HepG2 (cell line): ENCODE measurements around the gene C1orf115. TPM values are rescaled to one million over a fixed set of nuclear protein-coding genes. Genes with fewer than 3 reads are reported as not detected.
A peak's percentile ranks its signal among the peaks of the same experiment; 100 is the strongest.

Source experiments
- BHLHE40 ChIP-seq: IDR thresholded peaks from 2 replicates; pipeline ENCODE4 v1.6.1; 2011; ENCODE audit warnings: low read length, improper control_type of control experiment
- FOXO1 ChIP-seq: sonication (generic); formaldehyde crosslinking; IDR thresholded peaks from 2 replicates; pipeline ENCODE4 v1.4.0; 2020; ENCODE audit warnings: missing genetic modification reagents
- HOXA9 ChIP-seq: sonication (generic); formaldehyde crosslinking; IDR thresholded peaks from 2 replicates; pipeline ENCODE4 v1.8.1; 2022; ENCODE audit warnings: missing genetic modification reagents, mild to moderate bottlenecking, moderate library complexity, borderline replicate concordance
- ISL2 ChIP-seq: sonication (generic); formaldehyde crosslinking; IDR thresholded peaks from 2 replicates; pipeline ENCODE4 v1.5.0; 2020; ENCODE audit warnings: missing genetic modification reagents
- KAT7 ChIP-seq: IDR thresholded peaks from 2 replicates; pipeline ENCODE4 v1.6.1; 2018; ENCODE audit warnings: borderline replicate concordance, missing compliant biosample characterization
- MYNN ChIP-seq: sonication (generic); formaldehyde crosslinking; IDR thresholded peaks from 2 replicates; pipeline ENCODE4 v1.4.0; 2020; ENCODE audit warnings: mild to moderate bottlenecking, low read depth, missing genetic modification reagents
- PAF1 ChIP-seq: IDR thresholded peaks from 2 replicates; pipeline ENCODE4 v1.6.1; 2016; ENCODE audit warnings: missing genetic modification reagents, missing compliant biosample characterization
- POLR2A ChIP-seq, 2 experiments: IDR thresholded peaks; 2 replicates each; pipeline ENCODE4 v1.6.1; 2011; ENCODE audit warnings: low read depth in 2 of 2, low read length in 2 of 2, mild to moderate bottlenecking in 1 of 2, moderate library complexity in 1 of 2; ENCODE audit not compliant: insufficient read depth in 1 of 2
- RFXANK ChIP-seq: IDR thresholded peaks from 2 replicates; pipeline ENCODE4 v1.6.1; 2016
- SKI ChIP-seq: fragments of 450-650 bp; IDR thresholded peaks from one replicate; pipeline ENCODE4 v1.6.1; 2018; ENCODE audit warnings: mild to moderate bottlenecking; ENCODE audit not compliant: partially characterized antibody
- SYNCRIP ChIP-seq: fragments of 200-400 bp; formaldehyde crosslinking; IDR thresholded peaks from 2 replicates; pipeline ENCODE4 v1.6.1; 2018; ENCODE audit warnings: mild to moderate bottlenecking, low read depth, low read length; ENCODE audit not compliant: insufficient read depth
- YEATS2 ChIP-seq: sonication (generic); formaldehyde crosslinking; IDR thresholded peaks from 2 replicates; pipeline ENCODE4 v1.4.0; 2020; ENCODE audit warnings: missing genetic modification reagents, borderline replicate concordance
- ZNF274 ChIP-seq: sonication (generic); formaldehyde crosslinking; IDR thresholded peaks from 2 replicates; pipeline ENCODE4 v1.5.1; 2020; ENCODE audit warnings: mild to moderate bottlenecking, missing genetic modification reagents
- ZNF329 ChIP-seq: sonication (generic); formaldehyde crosslinking; IDR thresholded peaks from 2 replicates; pipeline ENCODE4 v1.9.0; 2021; ENCODE audit warnings: low read depth, mild to moderate bottlenecking, missing genetic modification reagents
- ZNF382 ChIP-seq: sonication (generic); formaldehyde crosslinking; IDR thresholded peaks from 2 replicates; pipeline ENCODE4 v1.5.0; 2020; ENCODE audit warnings: missing genetic modification reagents, mild to moderate bottlenecking, borderline replicate concordance
- ZNF607 ChIP-seq: sonication (generic); formaldehyde crosslinking; IDR thresholded peaks from 2 replicates; pipeline ENCODE4 v1.5.1; 2020; ENCODE audit warnings: missing genetic modification reagents, mild to moderate bottlenecking, borderline replicate concordance
- ZNF75D ChIP-seq: sonication (generic); formaldehyde crosslinking; IDR thresholded peaks from 2 replicates; pipeline ENCODE4 v1.8.1; 2023; ENCODE audit warnings: missing genetic modification reagents, mild to moderate bottlenecking, borderline replicate concordance
- polyA plus RNA-seq, 8 experiments: library from polyadenylated mRNA; depleted of rRNA in 3 of 8; stranded (reverse) in 7 of 8; unstranded in 1 of 8; fragments of >200 nt; fragmentation: Illumina TruSeq in 4 of 8; extraction: Trizol in 4 of 8; gene quantifications; 2 replicates each; pipeline versions ENCODE4 v1.2.1 to v1.2.3, GENCODE V29; 2011 to 2016; ENCODE audit warnings: low read depth in 4 of 8, missing spikeins in 1 of 8, mixed read lengths in 1 of 8; ENCODE audit not compliant: insufficient read depth in 1 of 8
- total RNA-seq, 5 experiments: library from RNA; depleted of rRNA; stranded (reverse); fragments of >200 nt; fragmentation: Illumina TruSeq; extraction: Trizol; gene quantifications; 2 replicates each; pipeline ENCODE4 v1.2.3, GENCODE V29; 2016; ENCODE audit warnings: low read depth in 1 of 5
- TF ChIP-seq, protein P1 (sequence below): sonication (generic); formaldehyde crosslinking; IDR thresholded peaks from 2 replicates; pipeline ENCODE4 v1.4.0; 2020; ENCODE audit warnings: mild to moderate bottlenecking, missing genetic modification reagents
- TF ChIP-seq, protein P2 (sequence below): sonication (generic); formaldehyde crosslinking; IDR thresholded peaks from 2 replicates; pipeline ENCODE4 v1.5.0; 2020; ENCODE audit warnings: missing genetic modification reagents, mild to moderate bottlenecking, borderline replicate concordance
- TF ChIP-seq, protein P3 (sequence below): IDR thresholded peaks from 2 replicates; pipeline ENCODE4 v1.6.1; 2018; ENCODE audit warnings: missing genetic modification reagents
- TF ChIP-seq, protein P4 (sequence below): sonication (generic); formaldehyde crosslinking; IDR thresholded peaks from 2 replicates; pipeline ENCODE4 v1.4.0; 2020; ENCODE audit warnings: missing genetic modification reagents, mild to moderate bottlenecking, borderline replicate concordance
- TF ChIP-seq, protein P5 (sequence below): sonication (generic); formaldehyde crosslinking; conservative IDR thresholded peaks from 2 replicates; pipeline ENCODE4 v1.8.0; 2022; ENCODE audit warnings: low read depth, missing genetic modification reagents

Gene C1orf115
- total and polyA plus RNA-seq, 2 of the 13 experiments (the other 11 are each of a cell fraction or from before 2014, with no cell fraction given), result 25.2 to 85.9 TPM

DNA sequence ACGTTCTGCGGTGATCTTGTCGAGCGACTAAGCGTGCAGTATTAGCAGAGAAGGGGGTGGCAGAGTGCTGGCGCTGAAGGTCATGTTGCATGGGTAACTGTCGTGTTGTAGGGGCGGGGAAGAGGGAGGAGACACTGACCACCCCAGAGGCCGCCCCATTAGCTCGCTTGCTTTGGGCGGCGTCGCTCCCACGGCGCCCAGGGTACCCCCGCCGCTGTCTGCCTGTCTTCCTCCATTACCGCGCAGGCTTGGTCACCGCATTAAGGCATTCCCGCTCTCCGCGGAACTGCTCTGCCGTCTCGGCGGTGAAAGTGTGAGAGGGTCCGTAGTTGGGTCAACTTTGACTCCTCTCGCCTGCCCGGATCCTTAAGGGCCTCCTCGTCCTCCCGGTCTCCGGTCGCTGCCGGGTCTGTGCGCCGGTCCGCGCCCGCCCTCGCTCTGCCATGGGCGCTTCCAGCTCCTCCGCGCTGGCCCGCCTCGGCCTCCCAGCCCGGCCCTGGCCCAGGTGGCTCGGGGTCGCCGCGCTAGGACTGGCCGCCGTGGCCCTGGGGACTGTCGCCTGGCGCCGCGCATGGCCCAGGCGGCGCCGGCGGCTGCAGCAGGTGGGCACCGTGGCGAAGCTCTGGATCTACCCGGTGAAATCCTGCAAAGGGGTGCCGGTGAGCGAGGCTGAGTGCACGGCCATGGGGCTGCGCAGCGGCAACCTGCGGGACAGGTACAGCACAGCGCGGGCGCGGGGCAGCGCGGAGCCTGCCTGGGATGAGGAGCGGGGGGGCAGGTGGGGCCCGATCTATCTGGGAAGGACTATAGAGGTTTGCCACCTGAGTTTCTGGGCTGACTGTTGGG lies 58.1 kb downstream of the C1orf115 start, which contains the start of gene MTARC2 (continued):
- TF ChIP-seq ZNF382, result no peak
- TF ChIP-seq, protein P1, sequence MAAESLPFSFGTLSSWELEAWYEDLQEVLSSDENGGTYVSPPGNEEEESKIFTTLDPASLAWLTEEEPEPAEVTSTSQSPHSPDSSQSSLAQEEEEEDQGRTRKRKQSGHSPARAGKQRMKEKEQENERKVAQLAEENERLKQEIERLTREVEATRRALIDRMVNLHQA, result no peak
- peak; percentile 23; the same call in 1 of the 2 replicates for TF ChIP-seq YEATS2 (CRISPR knock-in tag)
- peak; percentile 88; the same call in 1 of the 2 replicates for TF ChIP-seq HOXA9 (CRISPR knock-in tag)
- TF ChIP-seq, protein P2, sequence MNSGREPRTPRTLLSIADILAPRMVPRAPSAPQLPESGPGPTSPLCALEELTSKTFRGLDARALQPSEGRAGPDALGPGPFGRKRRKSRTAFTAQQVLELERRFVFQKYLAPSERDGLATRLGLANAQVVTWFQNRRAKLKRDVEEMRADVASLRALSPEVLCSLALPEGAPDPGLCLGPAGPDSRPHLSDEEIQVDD (CRISPR knock-in tag), result peak; percentile 83; the same call in 1 of the 2 replicates
- 0 out of 2 replicates have a peak, but pooled peaks have one; percentile 67 for TF ChIP-seq ZNF607 (CRISPR knock-in tag)
- no peak for TF ChIP-seq ZNF329 (CRISPR knock-in tag)
- peak; percentile 54 for TF ChIP-seq BHLHE40
- TF ChIP-seq KAT7 (CRISPR knock-in tag), result no peak
- TF ChIP-seq, protein P3, sequence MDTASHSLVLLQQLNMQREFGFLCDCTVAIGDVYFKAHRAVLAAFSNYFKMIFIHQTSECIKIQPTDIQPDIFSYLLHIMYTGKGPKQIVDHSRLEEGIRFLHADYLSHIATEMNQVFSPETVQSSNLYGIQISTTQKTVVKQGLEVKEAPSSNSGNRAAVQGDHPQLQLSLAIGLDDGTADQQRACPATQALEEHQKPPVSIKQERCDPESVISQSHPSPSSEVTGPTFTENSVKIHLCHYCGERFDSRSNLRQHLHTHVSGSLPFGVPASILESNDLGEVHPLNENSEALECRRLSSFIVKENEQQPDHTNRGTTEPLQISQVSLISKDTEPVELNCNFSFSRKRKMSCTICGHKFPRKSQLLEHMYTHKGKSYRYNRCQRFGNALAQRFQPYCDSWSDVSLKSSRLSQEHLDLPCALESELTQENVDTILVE (CRISPR knock-in tag), result no peak
- TF ChIP-seq, protein P4, sequence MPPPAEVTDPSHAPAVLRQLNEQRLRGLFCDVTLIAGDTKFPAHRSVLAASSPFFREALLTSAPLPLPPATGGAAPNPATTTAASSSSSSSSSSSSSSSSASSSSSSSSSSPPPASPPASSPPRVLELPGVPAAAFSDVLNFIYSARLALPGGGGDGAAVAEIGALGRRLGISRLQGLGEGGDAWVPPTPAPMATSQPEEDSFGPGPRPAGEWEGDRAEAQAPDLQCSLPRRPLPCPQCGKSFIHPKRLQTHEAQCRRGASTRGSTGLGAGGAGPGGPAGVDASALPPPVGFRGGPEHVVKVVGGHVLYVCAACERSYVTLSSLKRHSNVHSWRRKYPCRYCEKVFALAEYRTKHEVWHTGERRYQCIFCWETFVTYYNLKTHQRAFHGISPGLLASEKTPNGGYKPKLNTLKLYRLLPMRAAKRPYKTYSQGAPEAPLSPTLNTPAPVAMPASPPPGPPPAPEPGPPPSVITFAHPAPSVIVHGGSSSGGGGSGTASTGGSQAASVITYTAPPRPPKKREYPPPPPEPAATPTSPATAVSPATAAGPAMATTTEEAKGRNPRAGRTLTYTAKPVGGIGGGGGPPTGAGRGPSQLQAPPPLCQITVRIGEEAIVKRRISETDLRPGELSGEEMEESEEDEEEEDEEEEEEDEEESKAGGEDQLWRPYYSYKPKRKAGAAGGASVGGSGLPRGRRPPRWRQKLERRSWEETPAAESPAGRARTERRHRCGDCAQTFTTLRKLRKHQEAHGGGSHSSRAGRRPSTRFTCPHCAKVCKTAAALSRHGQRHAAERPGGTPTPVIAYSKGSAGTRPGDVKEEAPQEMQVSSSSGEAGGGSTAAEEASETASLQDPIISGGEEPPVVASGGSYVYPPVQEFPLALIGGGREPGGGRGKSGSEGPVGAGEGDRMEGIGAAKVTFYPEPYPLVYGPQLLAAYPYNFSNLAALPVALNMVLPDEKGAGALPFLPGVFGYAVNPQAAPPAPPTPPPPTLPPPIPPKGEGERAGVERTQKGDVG (CRISPR knock-in tag), result peak; percentile 66; the same call in 1 of the 2 replicates
- TF ChIP-seq PAF1, result no peak
- TF ChIP-seq SYNCRIP, result no peak
- no peak for TF ChIP-seq ZNF75D (CRISPR knock-in tag)
- peak; percentile 62 for TF ChIP-seq ISL2 (CRISPR knock-in tag)
- TF ChIP-seq, protein P5, sequence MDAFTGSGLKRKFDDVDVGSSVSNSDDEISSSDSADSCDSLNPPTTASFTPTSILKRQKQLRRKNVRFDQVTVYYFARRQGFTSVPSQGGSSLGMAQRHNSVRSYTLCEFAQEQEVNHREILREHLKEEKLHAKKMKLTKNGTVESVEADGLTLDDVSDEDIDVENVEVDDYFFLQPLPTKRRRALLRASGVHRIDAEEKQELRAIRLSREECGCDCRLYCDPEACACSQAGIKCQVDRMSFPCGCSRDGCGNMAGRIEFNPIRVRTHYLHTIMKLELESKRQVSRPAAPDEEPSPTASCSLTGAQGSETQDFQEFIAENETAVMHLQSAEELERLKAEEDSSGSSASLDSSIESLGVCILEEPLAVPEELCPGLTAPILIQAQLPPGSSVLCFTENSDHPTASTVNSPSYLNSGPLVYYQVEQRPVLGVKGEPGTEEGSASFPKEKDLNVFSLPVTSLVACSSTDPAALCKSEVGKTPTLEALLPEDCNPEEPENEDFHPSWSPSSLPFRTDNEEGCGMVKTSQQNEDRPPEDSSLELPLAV (CRISPR knock-in tag), result no peak
- peak; percentile 80 to 89 for TF ChIP-seq POLR2A (IDR thresholded peaks at IDR 0.05; ENCODE audit: insufficient read depth in 1 of 2, low read depth in 2 of 2, low read length in 2 of 2)
- peak; percentile 27; the same call in 1 of the 2 replicates for TF ChIP-seq FOXO1 (CRISPR knock-in tag)
- TF ChIP-seq SKI, result peak; percentile 55
- no peak for TF ChIP-seq RFXANK (CRISPR knock-in tag)
- peak; percentile 86 for TF ChIP-seq ZNF274 (CRISPR knock-in tag)
- peak; percentile 23; the same call in 1 of the 2 replicates for TF ChIP-seq MYNN
